GM12864 (cell line): ENCODE measurements around the gene PLA2G2A.

Experiments
- DNase-seq: peaks from one replicate; pipeline ENCODE4 v3.0.0-alpha.2; 2011; ENCODE audit warnings: low read depth
- H3K4me3 ChIP-seq: 2 replicates; pipeline ENCODE4 v1.5.1; 2011; ENCODE audit warnings: mild to moderate bottlenecking, low read depth, low read length, control low read depth
- TF ChIP-seq, protein P1 (sequence below): IDR thresholded peaks from 2 replicates; pipeline ENCODE4 v1.5.1; 2011; ENCODE audit warnings: low read depth, mild to moderate bottlenecking, moderate library complexity, low read length, control low read depth, inconsistent platforms; ENCODE audit errors: missing control alignments

Gene PLA2G2A

GRCh38 chr1:19981170-19981506 is 1.7 kb upstream of the PLA2G2A start:
- TF ChIP-seq, protein P1, sequence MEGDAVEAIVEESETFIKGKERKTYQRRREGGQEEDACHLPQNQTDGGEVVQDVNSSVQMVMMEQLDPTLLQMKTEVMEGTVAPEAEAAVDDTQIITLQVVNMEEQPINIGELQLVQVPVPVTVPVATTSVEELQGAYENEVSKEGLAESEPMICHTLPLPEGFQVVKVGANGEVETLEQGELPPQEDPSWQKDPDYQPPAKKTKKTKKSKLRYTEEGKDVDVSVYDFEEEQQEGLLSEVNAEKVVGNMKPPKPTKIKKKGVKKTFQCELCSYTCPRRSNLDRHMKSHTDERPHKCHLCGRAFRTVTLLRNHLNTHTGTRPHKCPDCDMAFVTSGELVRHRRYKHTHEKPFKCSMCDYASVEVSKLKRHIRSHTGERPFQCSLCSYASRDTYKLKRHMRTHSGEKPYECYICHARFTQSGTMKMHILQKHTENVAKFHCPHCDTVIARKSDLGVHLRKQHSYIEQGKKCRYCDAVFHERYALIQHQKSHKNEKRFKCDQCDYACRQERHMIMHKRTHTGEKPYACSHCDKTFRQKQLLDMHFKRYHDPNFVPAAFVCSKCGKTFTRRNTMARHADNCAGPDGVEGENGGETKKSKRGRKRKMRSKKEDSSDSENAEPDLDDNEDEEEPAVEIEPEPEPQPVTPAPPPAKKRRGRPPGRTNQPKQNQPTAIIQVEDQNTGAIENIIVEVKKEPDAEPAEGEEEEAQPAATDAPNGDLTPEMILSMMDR: no peak
- H3K4me3 ChIP-seq: no peak overlapping the region
- no peak for DNase-seq

DNA sequence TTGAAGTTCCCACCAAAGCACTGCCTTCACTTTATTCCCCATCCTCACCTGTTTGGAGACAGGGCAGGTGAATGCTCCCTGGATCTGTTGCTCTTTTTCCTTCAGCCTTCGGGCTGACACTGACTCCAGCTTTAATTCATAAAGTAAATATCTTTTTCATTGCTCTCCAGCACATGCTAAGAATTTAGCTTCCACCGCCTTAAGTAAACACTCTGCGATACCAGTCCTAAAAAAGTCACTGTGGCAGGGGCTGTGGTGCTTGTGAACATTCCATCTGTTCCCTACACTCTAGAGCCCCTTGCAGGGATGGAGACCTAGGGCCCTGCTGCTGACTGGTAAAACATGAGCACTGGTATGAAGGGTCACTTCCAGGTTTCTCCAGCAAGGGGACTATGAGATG is 896 bp upstream of the PLA2G2A start:
- H3K4me3 ChIP-seq: no peak overlapping the region
- no peak for DNase-seq
- TF ChIP-seq, protein P1: no peak

DNA sequence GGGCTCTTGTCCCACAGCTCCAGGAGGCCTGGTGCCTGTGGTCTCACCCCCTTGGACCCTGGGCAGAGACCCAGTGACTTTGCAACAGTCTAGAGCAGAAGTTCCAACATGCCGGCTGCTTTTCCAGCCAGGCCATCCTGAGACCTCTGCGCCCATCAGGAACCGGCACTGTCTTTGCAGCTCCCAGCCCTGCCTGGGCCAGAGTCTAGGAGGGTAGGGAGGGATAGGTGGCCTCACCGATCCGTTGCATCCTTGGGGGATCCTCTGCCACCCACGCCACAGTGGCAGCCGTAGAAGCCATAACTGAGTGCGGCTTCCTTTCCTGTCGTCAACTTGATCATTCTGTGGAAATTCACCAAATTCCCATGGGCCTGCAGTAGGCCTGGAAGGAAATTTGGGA is 1.3 kb downstream of the PLA2G2A start:
- DNase-seq: no peak
- TF ChIP-seq, protein P1: no peak
- H3K4me3 ChIP-seq: no peak overlapping the region

DNA sequence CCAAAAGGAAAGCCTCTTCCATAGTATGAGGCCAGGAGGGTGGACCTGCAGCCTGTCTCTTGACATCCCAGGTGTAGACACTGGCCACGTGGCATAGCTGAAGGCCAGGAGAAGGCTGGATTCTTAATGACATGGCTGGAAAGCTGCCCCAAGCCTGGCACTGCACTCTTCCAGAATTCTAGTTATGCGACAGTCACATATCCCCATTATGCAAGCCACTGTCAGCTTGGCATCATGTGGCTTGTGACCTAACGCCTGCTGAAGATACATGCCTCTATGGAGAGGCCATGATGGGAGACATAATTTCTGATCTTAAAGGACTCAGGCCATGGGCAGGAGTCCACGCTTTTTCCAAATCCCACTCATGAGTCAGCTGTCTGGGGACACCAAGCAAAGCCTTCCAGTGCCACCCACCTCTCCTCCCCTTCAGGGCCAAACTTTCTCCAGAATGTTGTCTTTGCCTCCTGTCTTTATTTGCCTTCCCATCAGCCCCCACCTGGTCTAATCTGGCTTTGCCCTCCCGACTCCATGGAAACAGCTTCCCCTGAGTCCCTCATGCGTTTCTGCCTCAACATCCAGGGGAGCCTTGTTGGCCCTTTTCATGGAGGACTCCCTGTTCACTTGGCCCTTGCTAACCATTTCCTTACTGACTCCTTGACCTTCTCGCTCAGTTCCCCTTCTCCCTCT is 3.0 kb downstream of the PLA2G2A start:
- TF ChIP-seq, protein P1: no peak
- H3K4me3 ChIP-seq: no peak overlapping the region
- no peak for DNase-seq

DNA sequence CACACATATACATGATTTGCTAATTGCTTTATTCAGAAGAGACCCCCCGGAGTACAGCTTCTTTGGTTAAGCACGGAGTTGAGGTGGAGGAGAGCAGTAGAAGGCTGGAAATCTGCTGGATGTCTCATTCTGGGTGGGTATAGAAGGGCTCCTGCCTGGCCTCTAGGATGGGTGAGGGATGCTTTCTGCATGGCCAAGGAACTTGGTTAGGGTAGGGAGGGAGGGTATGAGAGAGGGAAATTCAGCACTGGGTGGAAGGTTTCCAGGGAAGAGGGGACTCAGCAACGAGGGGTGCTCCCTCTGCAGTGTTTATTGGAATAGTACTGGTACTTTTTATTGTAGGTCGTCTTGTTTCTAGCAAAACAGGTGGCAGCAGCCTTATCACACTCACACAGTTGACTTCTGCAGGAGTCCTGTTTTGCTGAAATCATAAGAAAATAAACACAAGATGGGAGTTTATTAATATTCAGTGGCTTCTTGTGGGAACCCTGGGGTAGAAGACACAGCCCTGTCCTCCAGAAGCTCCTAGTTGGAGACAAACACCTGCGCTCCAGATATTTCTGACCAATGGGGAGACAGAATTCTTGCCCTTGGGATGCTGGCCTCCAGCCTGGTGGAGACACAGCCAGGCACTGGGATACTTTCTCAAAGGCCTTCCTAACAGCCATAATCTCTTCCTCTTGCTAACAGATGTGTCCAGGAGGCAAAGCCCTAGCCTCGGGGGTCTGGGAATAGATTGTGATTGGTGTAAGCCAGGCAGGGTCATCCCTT is 3.8 kb downstream of the PLA2G2A start:
- no peak for DNase-seq
- TF ChIP-seq, protein P1: no peak
- no peak overlapping the region for H3K4me3 ChIP-seq

DNA sequence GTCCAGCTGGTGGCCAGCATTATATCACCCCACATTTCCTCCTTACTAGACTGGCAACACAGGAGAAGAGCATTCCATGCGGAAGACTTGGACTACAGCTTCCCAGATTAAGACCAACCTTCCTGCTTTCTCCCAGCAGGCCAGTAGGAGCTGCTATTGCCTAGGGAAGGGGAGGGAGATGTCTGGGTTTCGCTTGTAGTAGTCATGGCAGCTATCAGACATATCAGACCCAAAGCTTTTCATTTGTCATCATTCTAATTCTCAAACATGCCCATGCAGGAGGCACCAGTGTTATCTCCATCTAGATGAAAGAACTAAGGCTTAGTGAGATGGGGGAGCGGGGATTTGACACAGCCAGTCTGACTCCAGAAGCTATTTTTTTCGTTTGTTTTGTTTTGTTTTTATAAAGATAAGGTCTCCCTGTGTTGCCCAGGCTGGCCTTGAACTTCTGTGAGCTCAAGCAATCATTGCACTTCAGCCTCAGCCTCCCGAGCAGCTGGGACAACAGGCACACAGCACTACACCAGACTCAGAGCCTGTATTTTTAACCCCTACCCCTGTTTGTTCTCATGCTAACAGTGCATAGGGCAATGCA is 4.5 kb downstream of the PLA2G2A start:
- H3K4me3 ChIP-seq: no peak overlapping the region
- TF ChIP-seq, protein P1: peak; percentile 79
- no peak for DNase-seq
